ENCODE results near the gene RNF2.
"Not testable (repeated sequence)": the region's sequence is repeated elsewhere in the genome, so short reads cannot be mapped to it uniquely, and the experiment has no call there.

RNF2 gene

GRCh38 chr1:185046668-185047067 is 1.3 kb downstream of the RNF2 start:
- no peak for DNase-seq (ENCODE audit: low read depth, low spot score)
- no peak overlapping the region for H3K27ac ChIP-seq

- H3K27ac ChIP-seq: no peak overlapping the region
- no peak for DNase-seq (ENCODE audit: low read depth, low spot score)
Observed at GRCh38 chr1:185049670-185050069, 4.3 kb downstream of the RNF2 start.

GRCh38 chr1:185050823-185051451 is 5.6 kb downstream of the RNF2 start:
- no peak overlapping the region for H3K27ac ChIP-seq
- no peak for DNase-seq (ENCODE audit: low read depth, low spot score)

- no peak for DNase-seq (ENCODE audit: low read depth, low spot score)
- H3K27ac ChIP-seq: no peak overlapping the region
Observed at GRCh38 chr1:185053204-185053603, 7.8 kb downstream of the RNF2 start.

GRCh38 chr1:185054365-185055060 is 9.2 kb downstream of the RNF2 start:
- no peak for DNase-seq (ENCODE audit: low read depth, low spot score)
- H3K27ac ChIP-seq: no peak overlapping the region

GRCh38 chr1:185058110-185058509 is 12.8 kb downstream of the RNF2 start:
- no peak for DNase-seq (ENCODE audit: low read depth, low spot score)
- no peak overlapping the region for H3K27ac ChIP-seq

GRCh38 chr1:185058876-185059275 is 13.5 kb downstream of the RNF2 start:
- DNase-seq (ENCODE audit: low read depth, low spot score): no peak
- H3K27ac ChIP-seq: no peak overlapping the region

- H3K27ac ChIP-seq: no peak overlapping the region
- DNase-seq (ENCODE audit: low read depth, low spot score): no peak
Observed at GRCh38 chr1:185059950-185060571, 14.7 kb downstream of the RNF2 start.

- no peak for DNase-seq (ENCODE audit: low read depth, low spot score)
- H3K27ac ChIP-seq: no peak overlapping the region
Observed at GRCh38 chr1:185062710-185063370, 17.5 kb downstream of the RNF2 start.

- H3K27ac ChIP-seq: no peak overlapping the region
- no peak for DNase-seq (ENCODE audit: low read depth, low spot score)
Observed at GRCh38 chr1:185063719-185064118, 18.4 kb downstream of the RNF2 start.

- DNase-seq (ENCODE audit: low read depth, low spot score); H3K27ac ChIP-seq: not testable (repeated sequence)
Observed at GRCh38 chr1:185065006-185065405, 19.6 kb downstream of the RNF2 start.

GRCh38 chr1:185066181-185066580 is 20.8 kb downstream of the RNF2 start:
- no peak overlapping the region for H3K27ac ChIP-seq
- no peak for DNase-seq (ENCODE audit: low read depth, low spot score)

- H3K27ac ChIP-seq: no peak overlapping the region
- DNase-seq (ENCODE audit: low read depth, low spot score): no peak
Observed at GRCh38 chr1:185068341-185068740, 23.0 kb downstream of the RNF2 start.

GRCh38 chr1:185069202-185069772 is 23.9 kb downstream of the RNF2 start:
- H3K27ac ChIP-seq: no peak overlapping the region
- DNase-seq (ENCODE audit: low read depth, low spot score): no peak

GRCh38 chr1:185070051-185070450 is 24.7 kb downstream of the RNF2 start:
- DNase-seq (ENCODE audit: low read depth, low spot score): no peak
- no peak overlapping the region for H3K27ac ChIP-seq

- no peak for DNase-seq (ENCODE audit: low read depth, low spot score)
- H3K27ac ChIP-seq: no peak overlapping the region
Observed at GRCh38 chr1:185073725-185074124, 28.4 kb downstream of the RNF2 start.

GRCh38 chr1:185074307-185074706 is 28.9 kb downstream of the RNF2 start:
- no peak for DNase-seq (ENCODE audit: low read depth, low spot score)
- H3K27ac ChIP-seq: no peak overlapping the region

GRCh38 chr1:185075476-185075875 is 30.1 kb downstream of the RNF2 start:
- DNase-seq (ENCODE audit: low read depth, low spot score): no peak

GRCh38 chr1:185077374-185077773 is 32.0 kb downstream of the RNF2 start:
- H3K27ac ChIP-seq: no peak overlapping the region
- no peak for DNase-seq (ENCODE audit: low read depth, low spot score)

More at GRCh38 chr1:185075476-185075875, 30.1 kb downstream of the RNF2 start:
- H3K27ac ChIP-seq: no peak overlapping the region

- no peak overlapping the region for H3K27ac ChIP-seq
- DNase-seq (ENCODE audit: low read depth, low spot score): no peak
Observed at GRCh38 chr1:185080422-185080821, 35.1 kb downstream of the RNF2 start.

GRCh38 chr1:185083818-185084217 is 38.5 kb downstream of the RNF2 start:
- no peak overlapping the region for H3K27ac ChIP-seq
- no peak for DNase-seq (ENCODE audit: low read depth, low spot score)
